ENCODE data around the gene ATP4A. TPM values are rescaled to one million over a fixed set of nuclear protein-coding genes. Genes with fewer than 3 reads are reported as not detected.

ATP4A gene
- total RNA-seq, 2 donors from 2014 or later = 1.9 TPM; not detected in 1

GRCh38 chr19:35565016-35565856 is 1.8 kb upstream of the ATP4A start:
- Histone ChIP-seq H3K27ac (no peak overlapping the region), H3K4me3 (no peak overlapping the region), H3K27me3 (replicated peaks; ENCODE audit: insufficient read depth) (peaks cover 4% of the 10 kb centered on the region), H3K4me1 (replicated peaks) (no peaks in the 10 kb centered on the region), H3K36me3 (no peaks in the 10 kb centered on the region), H3K9me3 (no peaks in the 10 kb centered on the region)
- no peak for DNase-seq (ENCODE audit: low spot score)
- TF ChIP-seq POLR2AphosphoS5 (IDR thresholded peaks at IDR 0.05) (no peak), POLR2A (IDR thresholded peaks at IDR 0.05) (no peak), CTCF (IDR thresholded peaks at IDR 0.05) (no peak)
- intact Hi-C loops (cut with DNase I) = no loop called here
- 78% methylated on average over 12 of the region's 12 CpGs for WGBS

- 69% methylated on average over 2 of the region's 2 CpGs for WGBS
- intact Hi-C loops (cut with DNase I) = no loop called here
- no peaks in the 10 kb centered on the region for H3K4me1 ChIP-seq (replicated peaks)
- no peak overlapping the region for H3K4me3 ChIP-seq
- H3K9me3 ChIP-seq = no peaks in the 10 kb centered on the region
- H3K27ac ChIP-seq = no peak overlapping the region
- no peak for DNase-seq (ENCODE audit: low spot score)
- TF ChIP-seq POLR2A (IDR thresholded peaks at IDR 0.05) (no peak), POLR2AphosphoS5 (IDR thresholded peaks at IDR 0.05) (no peak), CTCF (IDR thresholded peaks at IDR 0.05) (no peak)
- H3K27me3 ChIP-seq (replicated peaks; ENCODE audit: insufficient read depth) = peaks cover 8% of the 10 kb centered on the region
- H3K36me3 ChIP-seq = no peaks in the 10 kb centered on the region
Observed at GRCh38 chr19:35562776-35563175, 682 bp downstream of the ATP4A start.

- 57% methylated on average over 16 of the region's 17 CpGs for WGBS
- no peaks in the 10 kb centered on the region for H3K36me3 ChIP-seq
- H3K27me3 ChIP-seq (replicated peaks; ENCODE audit: insufficient read depth) = peaks cover 8% of the 10 kb centered on the region
- no peaks in the 10 kb centered on the region for H3K4me1 ChIP-seq (replicated peaks)
- DNase-seq (ENCODE audit: low spot score) = no peak
- H3K9me3 ChIP-seq = no peaks in the 10 kb centered on the region
- no peak overlapping the region for H3K27ac ChIP-seq
- no peak overlapping the region for H3K4me3 ChIP-seq
- intact Hi-C loops (cut with DNase I) = no loop called here
- no peak for TF ChIP-seq CTCF (IDR thresholded peaks at IDR 0.05)
- TF ChIP-seq POLR2AphosphoS5 (IDR thresholded peaks at IDR 0.05) = no peak
- no peak for TF ChIP-seq POLR2A (IDR thresholded peaks at IDR 0.05)
Observed at GRCh38 chr19:35562336-35562735, 1.1 kb downstream of the ATP4A start.

GRCh38 chr19:35561436-35561835 is 2.0 kb downstream of the ATP4A start:
- TF ChIP-seq POLR2AphosphoS5 (IDR thresholded peaks at IDR 0.05) (no peak), CTCF (IDR thresholded peaks at IDR 0.05) (no peak), POLR2A (IDR thresholded peaks at IDR 0.05) (no peak)
- no peak overlapping the region for H3K27ac ChIP-seq
- 89% methylated on average over 6 of the region's 6 CpGs for WGBS
- H3K27me3 ChIP-seq (replicated peaks; ENCODE audit: insufficient read depth) = peaks cover 8% of the 10 kb centered on the region
- H3K4me1 ChIP-seq (replicated peaks) = no peaks in the 10 kb centered on the region
- H3K4me3 ChIP-seq = no peak overlapping the region
- no peaks in the 10 kb centered on the region for H3K36me3 ChIP-seq
- intact Hi-C loops (cut with DNase I) = no loop called here
- H3K9me3 ChIP-seq = no peaks in the 10 kb centered on the region
- DNase-seq (ENCODE audit: low spot score) = no peak

- Histone ChIP-seq H3K27me3 (replicated peaks; ENCODE audit: insufficient read depth) (peaks cover 8% of the 10 kb centered on the region), H3K4me3 (no peak overlapping the region), H3K9me3 (no peaks in the 10 kb centered on the region), H3K27ac (no peak overlapping the region), H3K4me1 (replicated peaks) (no peaks in the 10 kb centered on the region), H3K36me3 (no peaks in the 10 kb centered on the region)
- intact Hi-C loops (cut with DNase I) = no loop called here
- no peak for DNase-seq (ENCODE audit: low spot score)
- TF ChIP-seq POLR2AphosphoS5 (IDR thresholded peaks at IDR 0.05) (no peak), CTCF (IDR thresholded peaks at IDR 0.05) (no peak), POLR2A (IDR thresholded peaks at IDR 0.05) (no peak)
- 62% methylated on average over 6 of the region's 6 CpGs for WGBS
Observed at GRCh38 chr19:35560677-35561076, 2.8 kb downstream of the ATP4A start.
